Thymus (tissue), 11 donors: ENCODE measurements around the gene NEDD4L. TPM values are rescaled to one million over a fixed set of nuclear protein-coding genes. Genes with fewer than 3 reads are reported as not detected.

Experiments used
- DNase-seq, 9 donors: peaks; one replicate each; pipeline ENCODE4 v3.0.0-alpha.2; 2013; ENCODE audit warnings: low spot score in 9 of 9, low read depth in 6 of 9, missing footprints in 1 of 9
- H3K27ac ChIP-seq, 2 donors: one replicate each; pipeline ENCODE4 v1.5.1; 2013; ENCODE audit warnings: control low read depth in 1 of 2, low read depth in 1 of 2, low read length in 1 of 2, mild to moderate bottlenecking in 1 of 2, moderate library complexity in 1 of 2
- H3K27me3 ChIP-seq, 2 donors: one replicate each; pipeline ENCODE4 v1.5.1; 2013; ENCODE audit warnings: low read length in 1 of 2; ENCODE audit not compliant: control insufficient read depth in 2 of 2, insufficient read depth in 1 of 2
- H3K36me3 ChIP-seq, 2 donors: one replicate each; pipeline ENCODE4 v1.5.1; 2013; ENCODE audit warnings: low read length in 1 of 2, mild to moderate bottlenecking in 1 of 2, moderate library complexity in 1 of 2; ENCODE audit not compliant: control insufficient read depth in 2 of 2, insufficient read depth in 2 of 2
- H3K4me1 ChIP-seq, 2 donors: one replicate each; pipeline ENCODE4 v1.5.1; 2013; ENCODE audit warnings: low read length in 2 of 2; ENCODE audit not compliant: control insufficient read depth in 2 of 2, insufficient read depth in 2 of 2
- H3K4me3 ChIP-seq, 2 donors: one replicate each; pipeline ENCODE4 v1.5.1; 2013; ENCODE audit warnings: low read length in 2 of 2, control low read depth in 1 of 2, mild to moderate bottlenecking in 1 of 2
- H3K9me3 ChIP-seq, 2 donors: one replicate each; pipeline ENCODE4 v1.5.1; 2013; ENCODE audit warnings: low read length in 1 of 2, mild to moderate bottlenecking in 1 of 2; ENCODE audit not compliant: control insufficient read depth in 2 of 2, insufficient read depth in 1 of 2
- WGBS: extraction: QIAGEN DNeasy Blood & Tissue Kit; methylation state at CpG from one replicate; pipeline ENCODE4 v1.1.7; 2013; 5-methylcytosine and 5-hydroxymethylcytosine counted together
- polyA plus RNA-seq: library from polyadenylated mRNA; stranded (reverse); fragments of 200-250 nt; gene quantifications from one replicate; pipeline ENCODE4 v1.2.3, GENCODE V29; 2013
- total RNA-seq: library from RNA; stranded (reverse); fragments of 120-200 nt; gene quantifications from one replicate; pipeline ENCODE4 v1.2.4, GENCODE V29; 2013
- donor health status: healthy.

NEDD4L gene
- total and polyA plus RNA-seq, 2 donors: 6.5 to 11.8 TPM

- Histone ChIP-seq H3K27ac (no peak overlapping the region), H3K27me3 (no peaks in the 10 kb centered on the region), H3K9me3 (no peaks in the 10 kb centered on the region), H3K4me3 (no peak overlapping the region), H3K36me3 (no peaks in the 10 kb centered on the region), H3K4me1 (no peaks in the 10 kb centered on the region)
- no peak for DNase-seq
- 97% methylated on average over 11 of the region's 11 CpGs for WGBS
These were observed 99.4 kb downstream of the NEDD4L start for GRCh38 chr18:58143386-58143785.

- 96% methylated on average over 4 of the region's 4 CpGs for WGBS
- Histone ChIP-seq H3K9me3 (no peaks in the 10 kb centered on the region), H3K4me3 (no peak overlapping the region), H3K27ac (no peak overlapping the region), H3K4me1 (no peaks in the 10 kb centered on the region), H3K27me3 (no peaks in the 10 kb centered on the region), H3K36me3 (no peaks in the 10 kb centered on the region)
- no peak for DNase-seq
These were observed 100.1 kb downstream of the NEDD4L start for GRCh38 chr18:58144106-58144505.

GRCh38 chr18:58144671-58145285 is 100.8 kb downstream of the NEDD4L start:
- 94% methylated on average over 10 of the region's 10 CpGs for WGBS
- Histone ChIP-seq H3K4me3 (no peak overlapping the region), H3K27ac (no peak overlapping the region), H3K27me3 (no peaks in the 10 kb centered on the region), H3K9me3 (no peaks in the 10 kb centered on the region), H3K36me3 (no peaks in the 10 kb centered on the region), H3K4me1 (no peaks in the 10 kb centered on the region)
- DNase-seq: no peak

- Histone ChIP-seq H3K4me3 (no peak overlapping the region), H3K4me1 (no peaks in the 10 kb centered on the region), H3K27ac (no peak overlapping the region), H3K9me3 (no peaks in the 10 kb centered on the region), H3K36me3 (no peaks in the 10 kb centered on the region), H3K27me3 (no peaks in the 10 kb centered on the region)
- 95% methylated on average over 8 of the region's 8 CpGs for WGBS
- no peak for DNase-seq
These were observed 102.1 kb downstream of the NEDD4L start for GRCh38 chr18:58146099-58146498.

GRCh38 chr18:58148954-58149471 is 105.0 kb downstream of the NEDD4L start:
- no peaks in the 10 kb centered on the region for H3K9me3 ChIP-seq
- no peaks in the 10 kb centered on the region for H3K4me1 ChIP-seq
- no peak overlapping the region for H3K4me3 ChIP-seq
- H3K27ac ChIP-seq: no peak overlapping the region
- no peaks in the 10 kb centered on the region for H3K36me3 ChIP-seq
- no peak for DNase-seq
- H3K27me3 ChIP-seq: no peaks in the 10 kb centered on the region
- 82% methylated on average over 7 of the region's 7 CpGs for WGBS

GRCh38 chr18:58150772-58151171 is 106.7 kb downstream of the NEDD4L start:
- Histone ChIP-seq H3K27me3 (no peaks in the 10 kb centered on the region), H3K36me3 (no peaks in the 10 kb centered on the region), H3K27ac (no peak overlapping the region), H3K4me1 (no peaks in the 10 kb centered on the region), H3K4me3 (no peak overlapping the region), H3K9me3 (no peaks in the 10 kb centered on the region)
- DNase-seq: no peak
- WGBS: 97% methylated on average over 4 of the region's 4 CpGs

- WGBS: 96% methylated on average over 3 of the region's 3 CpGs
- Histone ChIP-seq H3K36me3 (no peaks in the 10 kb centered on the region), H3K4me3 (no peak overlapping the region), H3K9me3 (no peaks in the 10 kb centered on the region), H3K4me1 (no peaks in the 10 kb centered on the region), H3K27me3 (no peaks in the 10 kb centered on the region), H3K27ac (no peak overlapping the region)
- DNase-seq: no peak
These were observed 108.2 kb downstream of the NEDD4L start for GRCh38 chr18:58152216-58152615.

- Histone ChIP-seq H3K4me1 (no peaks in the 10 kb centered on the region), H3K27me3 (no peaks in the 10 kb centered on the region), H3K36me3 (no peaks in the 10 kb centered on the region), H3K4me3 (no peak overlapping the region), H3K27ac (no peak overlapping the region), H3K9me3 (no peaks in the 10 kb centered on the region)
- 91% methylated on average over 3 of the region's 3 CpGs for WGBS
- no peak for DNase-seq
These were observed 108.9 kb downstream of the NEDD4L start for GRCh38 chr18:58152891-58153290.

- H3K4me1 ChIP-seq: no peaks in the 10 kb centered on the region
- WGBS: 89% methylated on average over 9 of the region's 9 CpGs
- H3K4me3 ChIP-seq: no peak overlapping the region
- H3K27ac ChIP-seq: no peak overlapping the region
- DNase-seq: no peak
- no peaks in the 10 kb centered on the region for H3K27me3 ChIP-seq
- H3K9me3 ChIP-seq: no peaks in the 10 kb centered on the region
- no peaks in the 10 kb centered on the region for H3K36me3 ChIP-seq
These were observed 112.5 kb downstream of the NEDD4L start for GRCh38 chr18:58156516-58156915.
